Right lobe of liver (tissue), 6 donors: ENCODE measurements around the gene VRK2. TPM values are rescaled to one million over a fixed set of nuclear protein-coding genes. Genes with fewer than 3 reads are reported as not detected.
A peak's percentile ranks its signal among the peaks of the same experiment; 100 is the strongest.

Source experiments
- ATAC-seq, 4 donors: fragments of 200-7000 bp; cut with Tn5 transposase; one replicate each; pipeline ENCODE4 v1.9.1; 2020; ENCODE audit warnings: mild to moderate bottlenecking in 4 of 4, moderate library complexity in 4 of 4
- DNase-seq, 3 donors: peaks; one replicate each; pipeline ENCODE4 v3.0.0-alpha.2; 2020
- H3K27ac ChIP-seq, 3 donors: fragments of 200-600 bp; one replicate each; pipeline ENCODE4 v1.8.0; 2022
- H3K27me3 ChIP-seq, 2 donors: fragments of 200-600 bp; one replicate each; pipeline ENCODE4 v1.8.0; 2022
- H3K36me3 ChIP-seq, 4 donors: fragments of 200-600 bp; sonication (generic) in 1 of 4; one replicate each; pipeline versions ENCODE4 v1.5.1 to v1.8.0; 2017 to 2022; ENCODE audit warnings: control low read depth in 1 of 4
- H3K4me1 ChIP-seq, 4 donors: fragments of 200-600 bp; sonication (generic) in 1 of 4; one replicate each; pipeline versions ENCODE4 v1.5.1 to v1.8.0; 2017 to 2022; ENCODE audit warnings: control low read depth in 1 of 4
- H3K4me3 ChIP-seq, 3 donors: fragments of 200-600 bp; one replicate each; pipeline ENCODE4 v1.8.0; 2022
- H3K9me3 ChIP-seq, 4 donors: fragments of 200-600 bp; sonication (generic) in 1 of 4; one replicate each; pipeline versions ENCODE4 v1.5.1 to v1.8.0; 2017 to 2022; ENCODE audit warnings: control low read depth in 1 of 4
- CTCF ChIP-seq, 4 donors: fragments of 200-600 bp in 3 of 4; fragments of 450-650 bp in 1 of 4; IDR thresholded peaks; one replicate each; pipeline versions ENCODE4 v1.5.1 to v1.8.0; 2016 to 2022; ENCODE audit warnings: antibody characterized with exemption in 4 of 4, mild to moderate bottlenecking in 2 of 4
- POLR2A ChIP-seq: fragments of 450-650 bp; IDR thresholded peaks from one replicate; pipeline ENCODE4 v1.6.1; 2017; ENCODE audit warnings: antibody characterized with exemption, mild to moderate bottlenecking
- WGBS: methylation state at CpG from one replicate; pipeline ENCODE4 v1.1.6; 2018; ENCODE audit warnings: low coverage, low lambda C conversion rate; ENCODE audit not compliant: insufficient coverage; ENCODE audit errors: missing lambda C conversion rate; 5-methylcytosine and 5-hydroxymethylcytosine counted together
- intact Hi-C, 2 donors: fragments of 100-400 bp; cut with DNase I; formaldehyde crosslinking; loops; one replicate each; pipeline versions ENCODE4 v1.11.2 to v1.14.1; 2022
- total RNA-seq, 6 experiments: library from RNA; depleted of rRNA in 2 of 6; stranded (reverse); fragments of >200 nt in 2 of 6; fragmentation: NEBNext Ultra II Directional in 3 of 6; extraction: Animal tissue kit (Norgen Biotek cat#: 25700) in 3 of 6; gene quantifications; one replicate each; pipeline versions ENCODE4 v1.1.0 to v1.2.4, GENCODE V29; 2016 to 2023
- donor health status: DM: no; HTN: yes; CAD: no.
- donor health status: DM: no; HTN: no; CAD: no.
- donor health status: DM: no; HTN: no; CAD: no.
- donor health status: DM: no; HTN: yes; CAD: no.
- donor health status: DM: no; HTN: yes; CAD: no.

The VRK2 gene
- total RNA-seq, 6 experiments from 2014 or later, result 7.7 to 13.0 (median 10.2) TPM

GRCh38 chr2:58204195-58204959 is 157.8 kb downstream of the VRK2 start:
- ATAC-seq (peak in 3 of 4 donors; percentile 57 to 85 (median 61)), DNase-seq (no peak)
- Histone ChIP-seq H3K36me3 (no peaks in the 10 kb centered on the region), H3K27me3 (no peaks in the 10 kb centered on the region), H3K4me3 (no peak overlapping the region), H3K4me1 (peaks cover 0 to 9% (median 3%) of the 10 kb centered on the region in 4 donors), H3K9me3 (no peaks in the 10 kb centered on the region), H3K27ac (no peak overlapping the region)
- intact Hi-C loops, result no loop called here
- no peak for TF ChIP-seq CTCF (IDR thresholded peaks at IDR 0.05)
- no peak for TF ChIP-seq POLR2A
- 81% methylated on average over 6 of the region's 6 CpGs for WGBS

GRCh38 chr2:58206785-58207184 is 160.2 kb downstream of the VRK2 start:
- TF ChIP-seq POLR2A (no peak), CTCF (IDR thresholded peaks at IDR 0.05) (no peak)
- no peaks in the 10 kb centered on the region for H3K9me3 ChIP-seq
- ATAC-seq (no peak), DNase-seq (no peak)
- H3K27ac ChIP-seq, result no peak overlapping the region
- H3K36me3 ChIP-seq, result no peaks in the 10 kb centered on the region
- intact Hi-C loops, result no loop called here
- H3K4me3 ChIP-seq, result no peak overlapping the region
- 100% methylated on average over 1 of the region's 1 CpG for WGBS
- H3K27me3 ChIP-seq, result no peaks in the 10 kb centered on the region
- peaks cover 0 to 7% (median 3%) of the 10 kb centered on the region in 4 donors for H3K4me1 ChIP-seq

- peaks cover 0 to 7% (median 2%) of the 10 kb centered on the region in 4 donors for H3K4me1 ChIP-seq
- TF ChIP-seq POLR2A, result no peak
These were observed 160.6 kb downstream of the VRK2 start for GRCh38 chr2:58207189-58207588.

More at GRCh38 chr2:58207189-58207588, 160.6 kb downstream of the VRK2 start:
- WGBS, result 92% methylated on average over 3 of the region's 3 CpGs
- Histone ChIP-seq H3K9me3 (no peaks in the 10 kb centered on the region), H3K36me3 (no peaks in the 10 kb centered on the region), H3K27ac (no peak overlapping the region), H3K4me3 (no peak overlapping the region), H3K27me3 (no peaks in the 10 kb centered on the region)
- intact Hi-C loops, result no loop called here
- DNase-seq (no peak), ATAC-seq (no peak)

Other genes starting within 250 kb of the VRK2 start
- gene FANCL, start 194.5 kb downstream of the VRK2 start, total RNA-seq, result 10 to 100 TPM in 5 of 6 experiments, 1 to 10 TPM in 1; 6.8 to 22.3 (median 15.3) TPM